Measurements from ENCODE around the gene SPR.

DNA sequence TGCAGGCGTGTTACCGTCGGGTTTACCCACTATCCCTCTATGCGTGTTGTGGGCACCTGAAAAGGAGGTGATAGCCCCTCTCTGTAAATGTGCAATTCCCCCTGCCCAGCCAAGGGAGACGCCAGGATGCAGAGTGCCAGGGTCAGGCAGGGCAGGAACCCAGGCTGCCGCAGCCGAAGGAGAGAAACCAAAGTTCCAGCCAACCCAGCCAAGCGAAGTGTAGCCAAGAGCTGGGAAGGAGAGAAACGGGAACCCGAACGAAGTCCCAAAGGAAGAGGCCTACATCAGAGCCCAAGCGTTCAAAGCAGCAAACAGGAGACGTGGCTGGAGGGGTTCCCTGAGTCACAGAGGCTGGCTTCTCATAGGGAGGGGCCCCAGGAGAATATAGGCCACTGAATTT lies 24.2 kb upstream of the SPR start:
- TF ChIP-seq POLR2A (IDR thresholded peaks at IDR 0.05) (no peak), CTCF (IDR thresholded peaks at IDR 0.05) (no peak)

Measured in right lobe of liver (tissue), 4 donors.